GM18520 (cell line): ENCODE data around the gene MFNG.
"Not testable (repeated sequence)": the region's sequence is repeated elsewhere in the genome, so short reads cannot be mapped to it uniquely, and the experiment has no call there.

Source experiments
- ATAC-seq: cut with Tn5 transposase; IDR thresholded peaks from one replicate; pipeline ENCODE4 v1.9.1; 2021; ENCODE audit not compliant: unreplicated experiment

MFNG gene, protein sequence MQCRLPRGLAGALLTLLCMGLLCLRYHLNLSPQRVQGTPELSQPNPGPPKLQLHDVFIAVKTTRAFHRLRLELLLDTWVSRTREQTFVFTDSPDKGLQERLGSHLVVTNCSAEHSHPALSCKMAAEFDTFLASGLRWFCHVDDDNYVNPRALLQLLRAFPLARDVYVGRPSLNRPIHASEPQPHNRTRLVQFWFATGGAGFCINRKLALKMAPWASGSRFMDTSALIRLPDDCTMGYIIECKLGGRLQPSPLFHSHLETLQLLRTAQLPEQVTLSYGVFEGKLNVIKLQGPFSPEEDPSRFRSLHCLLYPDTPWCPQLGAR

DNA sequence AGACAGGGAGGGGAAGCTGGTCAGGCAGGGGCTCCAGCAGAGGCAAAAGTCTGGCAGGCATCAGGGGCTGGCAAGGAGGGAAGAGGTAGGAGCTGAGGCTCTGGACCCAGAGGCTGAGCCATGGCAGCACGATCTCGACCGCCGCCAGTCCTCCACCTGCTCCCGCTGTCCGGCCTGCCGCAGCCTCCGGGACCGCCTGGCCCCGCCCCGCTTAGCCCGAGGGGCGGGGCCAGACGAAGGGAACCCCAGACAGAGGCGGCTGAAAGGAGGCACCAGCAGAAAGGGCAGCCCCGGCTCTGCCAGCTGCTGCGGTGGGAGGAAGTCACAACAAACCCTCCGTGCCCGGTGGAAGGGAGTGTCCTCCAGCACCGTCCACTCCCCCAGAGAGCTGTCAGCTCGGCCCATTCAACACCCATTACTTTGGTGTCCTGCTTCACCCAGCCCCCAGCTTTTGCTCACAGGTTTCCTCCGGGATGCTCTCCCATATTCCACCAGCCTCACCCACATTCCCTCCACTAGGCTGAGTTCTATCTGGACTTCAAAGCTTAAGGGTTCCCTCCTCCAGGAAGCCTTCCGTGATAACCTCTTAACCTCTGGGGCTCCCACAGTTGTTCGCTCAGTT, at the start of gene MFNG:
Gene MFNG (minus strand): TSS at position 161 of the 622 bp plus-strand sequence. CDS start 207 bp downstream, outside the sequence.
- peak; percentile 51 for ATAC-seq

DNA sequence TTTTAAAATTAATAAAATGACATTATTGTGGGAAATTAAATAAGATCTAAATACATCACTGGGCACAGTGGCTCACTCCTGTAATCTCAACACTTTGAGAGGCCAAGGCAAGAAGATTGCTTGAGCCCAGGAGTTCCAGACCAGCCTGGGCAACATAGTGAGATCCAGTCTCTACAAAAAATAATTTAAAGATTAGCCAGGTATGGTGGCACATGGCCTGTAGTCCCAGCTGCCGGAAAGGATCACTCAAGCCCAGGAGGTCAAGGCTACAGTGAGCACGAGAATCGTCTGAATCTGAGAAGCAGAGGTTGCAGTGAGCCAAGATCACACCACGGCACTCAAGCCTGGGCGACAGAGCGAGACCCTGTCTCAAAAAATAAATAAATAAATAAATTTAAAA, 49.0 kb upstream of the MFNG start:
- no peak for ATAC-seq

DNA sequence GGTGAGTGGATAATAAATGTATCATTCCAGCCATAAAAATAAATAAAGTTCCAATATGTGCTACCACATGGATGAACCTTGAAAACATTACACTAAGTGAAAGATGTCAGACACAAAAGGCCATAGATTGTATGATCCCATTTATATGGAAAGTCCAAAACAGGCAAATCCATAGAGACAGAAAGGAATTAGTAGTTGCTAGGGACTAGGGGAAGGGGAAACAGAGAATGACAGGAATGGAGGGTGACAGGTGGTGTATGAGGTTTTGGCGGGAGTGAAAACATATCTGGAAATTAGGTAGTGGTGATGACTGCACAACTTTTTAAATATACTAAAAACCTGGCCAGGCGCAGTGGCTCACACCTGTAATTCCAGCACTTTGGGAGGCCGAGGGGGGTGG, 48.3 kb upstream of the MFNG start:
- no peak for ATAC-seq

DNA sequence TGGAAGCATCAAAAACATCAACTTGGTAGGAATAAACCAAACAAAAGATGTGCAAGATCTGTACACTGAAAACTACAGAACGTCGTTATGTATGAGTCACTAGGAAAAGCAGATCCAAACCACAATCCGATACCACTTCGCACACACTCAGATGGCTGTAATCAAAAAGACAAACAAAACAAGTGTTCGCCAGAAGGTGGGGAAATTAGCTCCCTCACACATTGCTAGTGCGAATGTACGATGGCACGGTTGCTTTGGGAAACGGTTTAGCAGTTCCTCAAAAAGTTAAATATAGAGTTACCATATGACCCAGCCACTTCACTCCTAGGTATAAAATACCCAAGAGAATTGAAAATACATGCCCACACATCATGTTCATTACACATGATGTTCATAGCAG, 47.8 kb upstream of the MFNG start:
- no peak for ATAC-seq

DNA sequence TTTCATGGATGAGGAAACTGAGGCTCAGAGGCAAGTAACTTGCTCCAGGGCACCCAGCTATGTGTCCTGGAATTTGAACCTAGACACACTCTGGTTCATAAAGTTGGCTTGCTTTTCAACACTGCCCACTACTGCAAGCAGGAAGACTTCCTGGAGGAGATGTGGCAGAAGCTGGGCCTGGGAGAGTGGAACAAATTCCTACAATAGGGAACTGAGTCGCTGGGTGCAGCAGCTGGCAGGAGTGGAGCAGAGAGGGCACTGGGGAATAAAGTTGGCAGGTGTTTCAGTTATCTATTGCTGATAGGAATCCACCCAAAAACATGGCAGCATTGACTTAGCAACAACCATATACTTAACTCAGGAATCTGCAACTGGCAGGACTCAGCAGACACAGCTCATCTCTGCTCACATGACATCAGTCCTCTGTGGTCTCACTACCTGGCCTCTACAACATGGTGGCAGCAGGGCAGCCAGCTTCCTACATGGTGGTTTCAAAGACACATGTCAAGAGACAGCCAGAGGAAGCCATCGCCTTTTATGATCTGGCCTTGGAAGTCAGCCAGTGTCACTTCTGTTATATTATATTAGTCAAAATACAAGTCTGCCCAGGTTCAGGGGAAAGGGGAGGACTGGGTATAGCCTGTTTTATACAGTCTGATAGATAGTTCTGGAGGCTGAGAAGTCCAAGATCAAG, 43.6 kb upstream of the MFNG start:
- no peak for ATAC-seq

DNA sequence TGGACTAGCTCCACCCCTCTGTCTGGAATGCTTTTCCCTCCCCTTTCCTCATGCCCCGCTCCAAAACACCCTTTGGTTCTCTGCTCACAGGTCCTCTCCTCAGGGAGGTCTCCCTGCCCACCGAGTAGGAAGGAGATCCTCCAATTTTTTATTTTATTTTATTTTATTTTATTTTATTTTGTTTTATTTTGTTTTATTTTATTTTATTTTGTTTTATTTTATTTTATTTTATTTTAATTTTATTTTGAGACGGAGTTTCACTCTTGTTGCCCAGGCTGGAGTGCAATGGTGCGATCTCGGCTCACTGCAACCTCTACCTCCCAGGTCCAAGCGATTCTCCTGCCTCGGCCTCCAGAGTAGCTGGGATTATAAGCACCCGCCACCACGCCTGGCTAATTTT, 41.8 kb upstream of the MFNG start:
- ATAC-seq = not testable (repeated sequence)

DNA sequence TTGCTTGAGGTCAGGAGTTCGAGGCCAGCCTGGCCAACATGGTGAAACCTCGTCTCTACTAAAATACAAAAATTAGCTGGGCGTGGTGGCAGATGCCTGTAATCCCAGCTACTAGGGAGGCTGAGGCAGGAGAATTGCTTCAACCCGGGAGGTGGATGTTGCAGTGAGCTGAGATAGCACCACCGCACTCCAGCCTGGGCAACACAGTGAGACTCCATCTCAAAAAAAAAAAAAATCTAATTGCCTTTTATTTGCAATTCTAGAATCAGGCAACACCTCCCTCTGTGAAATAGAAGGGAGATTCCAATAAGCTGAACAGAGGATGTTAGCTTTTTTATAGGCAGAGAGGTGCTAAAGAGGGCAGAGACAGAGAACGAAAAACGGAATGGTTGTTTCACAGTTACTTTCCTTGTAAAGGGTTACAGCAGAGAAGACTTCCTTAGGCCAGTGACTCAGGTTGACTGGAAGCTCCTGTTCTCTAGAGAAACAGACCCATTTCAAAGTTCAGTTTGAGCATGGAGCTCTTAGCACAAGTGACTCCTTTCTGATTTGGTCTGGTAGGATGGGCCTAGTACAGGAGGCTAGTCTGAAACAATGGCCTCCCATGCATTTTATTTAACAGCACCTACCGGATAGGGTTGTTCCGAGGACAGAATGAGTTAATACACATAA, 41.0 kb upstream of the MFNG start:
- ATAC-seq = not testable (repeated sequence)

DNA sequence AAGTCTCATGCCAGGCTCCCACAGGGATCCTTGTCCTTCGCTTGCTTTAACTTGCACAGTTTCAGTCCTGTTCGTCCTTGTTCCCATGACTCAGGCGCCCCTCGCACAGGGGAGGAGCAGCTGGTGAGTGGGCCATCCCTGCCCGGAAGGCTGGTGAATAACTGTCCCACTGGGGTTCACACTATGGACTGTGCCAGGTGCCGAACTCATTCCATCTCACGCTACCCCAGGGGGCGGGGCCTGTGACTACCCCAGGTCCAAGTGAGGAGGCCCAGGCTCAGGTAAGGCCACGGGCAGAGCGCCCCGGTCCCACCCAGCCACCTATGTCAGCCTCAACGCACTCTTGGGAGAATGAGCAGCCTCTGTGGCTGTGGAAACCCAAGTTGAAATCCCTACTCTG, 40.2 kb upstream of the MFNG start:
- ATAC-seq = no peak

DNA sequence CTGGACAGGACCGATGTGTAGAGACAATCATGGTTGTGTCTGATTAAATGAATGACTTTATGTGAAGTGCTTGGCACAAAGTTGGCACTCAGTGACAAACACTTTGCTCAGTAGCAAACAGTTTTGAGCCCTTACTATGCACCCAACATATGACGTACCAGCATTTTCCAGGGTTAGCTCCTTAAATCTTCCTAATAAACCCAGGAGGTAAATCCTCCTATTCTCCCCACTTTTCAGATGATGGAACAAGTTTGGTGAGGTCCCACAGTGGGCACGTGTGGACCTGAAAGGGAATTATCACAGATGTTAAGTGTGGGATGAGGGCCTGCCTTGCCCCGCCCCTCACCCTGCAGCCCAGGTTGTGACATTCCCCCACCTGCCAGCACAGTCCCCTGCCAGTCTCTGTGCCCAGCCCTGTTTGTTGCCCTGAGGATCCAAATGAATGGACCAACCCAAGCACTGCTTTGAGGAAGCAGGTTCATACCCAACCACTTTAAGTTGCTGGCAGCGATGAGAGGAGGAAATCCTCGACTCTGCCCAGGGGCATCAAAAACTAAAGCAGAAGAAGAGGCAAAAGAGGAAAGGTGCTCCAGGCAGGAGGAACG, 39.7 kb upstream of the MFNG start:
- no peak for ATAC-seq

DNA sequence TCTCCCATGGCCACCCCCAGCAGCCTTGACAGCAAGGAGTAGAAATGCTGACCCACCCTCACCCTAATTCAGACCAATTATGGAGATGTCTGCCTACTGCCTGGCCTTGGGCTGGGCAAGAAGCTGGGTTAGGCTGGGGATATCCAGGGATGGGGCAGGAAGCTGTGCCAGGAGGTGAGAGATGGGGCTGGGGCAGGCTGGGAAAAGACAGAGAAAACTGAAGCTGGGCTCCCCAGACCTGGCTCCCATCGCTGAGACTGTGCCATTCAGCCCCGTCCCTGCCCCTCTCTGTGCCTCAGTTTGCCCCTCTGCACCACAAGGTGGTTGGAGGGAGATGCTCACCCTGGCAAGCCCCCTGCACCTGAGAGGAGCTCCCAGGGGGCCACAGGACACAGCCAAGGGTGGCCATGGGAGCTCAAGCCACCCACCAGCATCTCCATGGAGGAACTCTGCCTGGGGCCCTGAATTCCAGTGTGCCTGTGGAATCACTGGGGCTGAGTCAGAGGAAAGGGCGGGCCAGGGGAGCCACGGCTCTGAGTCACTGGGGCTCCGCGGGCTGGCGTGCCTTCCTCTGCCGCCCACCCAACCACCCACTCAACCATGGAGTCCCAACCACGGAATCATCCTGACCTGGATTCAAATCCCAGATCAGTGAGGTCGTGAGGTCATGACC, 39.0 kb upstream of the MFNG start:
- ATAC-seq = no peak

DNA sequence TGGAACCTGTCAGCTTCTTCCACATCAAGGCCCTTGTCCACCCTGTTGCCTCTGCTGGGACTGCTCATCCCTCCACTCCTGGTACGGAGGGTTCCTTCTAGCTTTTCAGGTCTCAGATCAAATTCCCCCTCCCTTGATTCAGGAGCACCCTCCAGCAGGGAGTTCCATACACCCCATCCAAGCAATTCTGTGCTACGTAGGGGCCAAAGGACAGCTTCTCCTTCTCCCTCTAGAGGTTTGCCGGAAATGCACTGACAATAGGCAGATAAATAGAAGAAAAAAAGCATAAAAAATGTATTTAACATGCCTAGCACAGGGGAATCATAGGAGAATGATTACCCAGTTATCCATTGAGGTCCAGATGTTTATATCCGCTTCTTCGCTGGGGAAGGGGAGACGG, 36.3 kb upstream of the MFNG start:
- no peak for ATAC-seq

DNA sequence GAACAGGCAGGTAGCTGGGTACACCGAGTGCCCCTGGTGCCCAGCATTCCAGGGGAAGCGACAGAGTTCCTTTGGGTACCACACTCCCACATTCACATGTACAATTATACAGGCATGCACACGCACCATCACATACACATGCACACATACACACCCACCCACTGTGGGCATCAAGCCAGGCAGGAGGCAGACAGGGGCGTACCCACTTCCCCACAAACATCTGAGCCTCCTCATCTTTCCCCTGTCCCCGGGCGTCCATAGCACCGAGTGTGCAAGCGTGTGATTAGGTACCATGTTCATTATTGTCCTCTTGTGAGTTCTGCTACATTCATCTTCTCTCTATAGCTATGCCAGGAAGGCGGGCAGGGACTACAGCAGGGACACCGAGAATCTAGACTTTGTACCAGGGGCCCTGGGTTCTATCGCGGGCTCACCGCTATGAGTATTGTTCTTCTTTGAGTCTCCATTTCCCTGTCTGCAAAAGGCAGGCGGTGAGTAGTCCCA, 35.1 kb upstream of the MFNG start:
- no peak for ATAC-seq

DNA sequence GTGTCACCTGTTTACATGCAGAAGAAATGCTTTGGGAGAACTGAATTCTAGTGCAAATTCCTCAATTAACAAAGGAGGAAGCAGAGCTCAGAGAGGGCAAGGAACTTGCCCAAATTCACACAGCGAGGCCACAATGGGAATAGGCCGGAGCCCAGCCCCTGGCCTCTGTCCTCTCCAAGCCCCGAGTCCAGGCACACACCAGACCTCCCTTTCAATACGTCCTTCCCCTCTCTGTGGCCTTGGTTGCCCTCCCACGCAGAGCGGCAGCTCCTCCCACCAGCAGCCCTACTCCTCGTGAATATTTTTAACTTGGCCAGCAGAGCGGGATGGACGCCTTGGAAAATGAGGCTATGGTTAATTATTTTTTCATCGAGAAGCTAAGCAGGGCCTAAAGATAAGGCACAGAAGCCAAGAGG, 34.6 kb upstream of the MFNG start:
- no peak for ATAC-seq

DNA sequence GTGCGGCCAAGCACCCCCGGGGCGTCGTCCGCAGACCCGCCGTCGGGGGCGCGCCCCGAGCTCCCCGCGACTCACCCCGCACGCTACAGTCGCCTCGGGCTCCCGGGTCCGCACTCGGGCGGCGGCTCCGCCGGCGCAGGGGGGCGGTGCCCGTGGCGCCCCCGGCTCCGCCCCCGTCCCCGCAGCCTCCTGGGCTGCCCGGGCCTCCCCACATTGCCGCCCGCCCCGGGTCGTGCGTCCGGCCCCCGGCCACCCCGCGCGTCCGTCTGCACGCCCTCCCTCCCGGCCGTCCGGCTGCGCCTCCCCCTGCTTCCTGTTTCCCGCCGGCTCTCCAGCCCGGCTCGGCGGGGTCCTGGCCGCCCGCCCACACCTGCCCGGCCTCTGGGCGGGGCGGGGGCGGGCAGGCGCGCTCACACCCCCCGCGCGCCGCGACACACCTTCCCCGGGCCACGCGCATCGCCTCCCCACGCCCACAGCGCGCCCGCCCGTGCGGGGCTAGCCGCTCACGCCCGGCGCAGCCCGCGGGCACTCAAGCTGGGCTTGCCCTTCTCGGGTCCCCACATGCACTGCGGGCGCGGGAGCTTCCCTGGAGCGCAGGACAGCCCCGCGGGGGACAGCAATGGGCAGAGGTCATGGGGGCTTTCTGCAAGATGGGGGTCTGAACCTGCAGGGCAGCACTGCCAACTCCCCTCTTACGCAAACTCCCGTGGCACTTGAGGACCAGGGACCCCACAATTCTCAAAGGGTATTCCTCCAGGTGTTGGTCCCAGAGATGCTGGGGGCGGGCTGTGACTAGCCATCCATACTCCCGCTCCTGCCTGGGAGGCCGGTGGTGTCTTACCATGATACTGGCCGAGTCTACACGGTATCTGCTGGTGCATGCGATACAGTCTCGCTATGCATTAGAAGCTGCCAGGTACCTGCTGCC, 33.3 kb upstream of the MFNG start, which contains the start of gene CARD10:
Gene CARD10 (minus strand): TSS at position 148 of the 928 bp plus-strand sequence. CDS start 215 bp downstream, outside the sequence.
- no peak for ATAC-seq

DNA sequence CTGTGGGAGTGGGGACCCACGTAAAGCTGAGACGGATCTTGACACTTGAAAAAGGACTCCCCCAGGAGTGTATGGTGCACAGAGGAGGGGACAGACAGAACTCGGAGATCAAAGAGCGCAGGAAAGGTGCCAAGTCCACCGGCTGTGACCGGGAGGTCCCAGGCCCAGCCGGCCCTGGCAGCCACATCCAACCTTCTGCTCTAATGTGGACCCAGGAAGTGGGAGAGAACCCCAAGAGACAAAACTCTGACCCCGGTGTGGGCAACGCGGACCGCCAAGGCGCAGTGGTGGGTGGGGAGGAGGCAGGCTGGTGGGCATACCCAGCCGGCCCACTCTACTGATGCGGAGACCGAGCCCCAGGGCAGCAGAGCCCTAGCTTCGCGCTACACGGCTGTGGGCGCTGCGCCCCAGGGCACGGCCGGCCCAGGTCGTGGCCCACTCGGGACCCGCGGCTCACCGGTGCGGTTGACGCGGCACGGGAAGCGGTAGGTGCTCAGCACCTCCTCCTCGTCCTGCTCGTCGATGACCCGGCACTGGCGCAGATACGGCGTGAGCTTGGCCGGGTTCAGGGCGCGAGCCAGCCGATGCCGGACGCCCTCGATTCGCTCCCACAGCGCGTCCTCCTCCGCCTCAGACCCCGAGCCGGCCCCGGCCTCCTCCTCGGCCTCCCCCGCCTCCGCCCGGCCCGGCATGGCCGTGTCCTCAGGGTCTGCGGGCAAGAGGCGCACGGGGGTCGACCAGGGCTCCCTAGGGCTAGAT, 32.5 kb upstream of the MFNG start:
- ATAC-seq = no peak

DNA sequence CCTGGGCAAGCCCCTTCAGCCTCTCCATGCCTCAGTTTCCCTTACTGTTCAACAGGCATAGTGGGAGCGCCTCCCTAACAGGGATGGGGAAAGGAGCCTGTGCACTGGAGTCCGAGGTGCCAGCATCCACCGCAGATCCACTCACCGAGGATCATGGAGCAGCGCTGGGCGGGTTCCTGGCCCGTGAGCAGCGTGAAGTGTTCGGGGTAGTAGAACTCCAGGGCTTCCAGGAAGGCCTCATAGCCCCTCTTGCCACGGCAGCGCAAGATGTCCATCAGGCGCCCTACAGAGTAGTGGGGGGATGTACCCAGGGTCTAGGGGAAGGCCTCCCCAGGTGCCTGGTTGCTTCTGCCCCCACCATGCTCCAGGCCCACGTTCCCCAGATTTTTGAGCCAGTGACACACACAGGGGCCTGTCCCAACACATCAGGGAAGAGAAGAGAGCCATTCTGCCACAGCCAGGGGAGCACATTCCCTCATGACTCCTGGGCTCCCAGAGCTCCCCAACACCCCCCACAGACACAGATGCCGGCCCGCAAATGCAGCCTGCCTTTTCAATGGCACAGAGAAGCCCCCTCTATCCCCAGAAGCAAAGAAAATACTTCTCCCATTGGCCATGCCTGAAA, 31.8 kb upstream of the MFNG start:
- no peak for ATAC-seq

DNA sequence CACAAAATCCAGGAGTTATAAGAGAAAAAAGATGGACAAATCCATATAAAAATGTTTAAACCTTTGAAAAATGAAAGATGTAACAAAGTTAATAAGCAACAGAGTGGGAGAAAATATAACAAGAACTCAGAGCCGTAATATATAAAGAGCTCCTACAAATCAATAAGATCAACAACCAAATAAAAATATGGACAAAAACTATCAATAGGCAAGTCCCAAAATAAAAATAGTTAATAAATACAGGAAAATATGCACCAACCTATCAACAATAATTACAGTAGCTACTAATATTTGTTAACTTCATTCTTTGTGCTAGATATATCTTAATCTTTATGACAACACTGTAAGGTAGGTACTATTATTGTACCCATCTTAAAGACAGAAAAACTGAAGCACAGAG, 30.3 kb upstream of the MFNG start:
- no peak for ATAC-seq

DNA sequence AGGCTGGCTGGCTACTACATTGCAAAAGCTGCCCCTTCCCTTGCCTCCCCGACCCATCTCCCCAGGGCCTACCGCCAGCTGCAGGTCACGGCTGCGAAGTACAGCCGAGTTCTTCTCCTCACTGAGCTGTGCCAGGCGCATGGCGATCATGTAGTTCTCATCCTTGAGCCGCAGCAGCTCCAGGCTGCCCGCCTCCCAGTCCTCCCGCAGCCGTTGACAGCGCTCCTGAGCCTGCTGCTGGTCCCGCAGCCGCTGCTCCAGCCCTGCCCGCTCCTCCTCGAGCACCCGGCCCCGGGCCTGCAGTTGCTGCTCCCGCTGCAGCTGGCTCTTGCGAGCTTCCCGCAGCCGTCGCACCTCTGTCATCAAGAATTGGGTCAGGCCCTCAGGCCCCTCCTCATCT, 29.7 kb upstream of the MFNG start:
- no peak for ATAC-seq
